CD4-positive, alpha-beta T cell treated with Interleukin-21 for 1 hour (primary cell): Measurements from ENCODE around the gene SHLD1.
"Not testable (repeated sequence)": the region's sequence is repeated elsewhere in the genome, so short reads cannot be mapped to it uniquely, and the experiment has no call there.

Experiments
- DNase-seq: peaks from one replicate; pipeline ENCODE4 v3.0.0-alpha.2; 2020

Gene SHLD1

DNA sequence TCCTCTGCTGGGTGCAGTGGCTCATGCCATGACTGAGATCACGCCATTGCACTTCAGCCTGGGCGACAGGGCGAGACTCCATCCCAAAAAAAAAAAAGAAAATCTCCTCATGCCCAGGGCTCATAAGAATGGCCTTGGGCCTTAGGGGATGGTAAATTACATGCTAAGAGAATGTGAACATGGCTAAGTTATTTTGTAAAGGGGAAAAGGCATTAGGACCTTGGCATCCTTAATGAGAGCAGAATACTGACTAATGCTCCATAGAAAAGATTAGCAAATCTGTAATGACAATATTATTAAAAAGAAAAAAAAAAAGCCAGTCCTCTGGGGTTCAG is 12.6 kb upstream of the SHLD1 start:
- no peak for DNase-seq

DNA sequence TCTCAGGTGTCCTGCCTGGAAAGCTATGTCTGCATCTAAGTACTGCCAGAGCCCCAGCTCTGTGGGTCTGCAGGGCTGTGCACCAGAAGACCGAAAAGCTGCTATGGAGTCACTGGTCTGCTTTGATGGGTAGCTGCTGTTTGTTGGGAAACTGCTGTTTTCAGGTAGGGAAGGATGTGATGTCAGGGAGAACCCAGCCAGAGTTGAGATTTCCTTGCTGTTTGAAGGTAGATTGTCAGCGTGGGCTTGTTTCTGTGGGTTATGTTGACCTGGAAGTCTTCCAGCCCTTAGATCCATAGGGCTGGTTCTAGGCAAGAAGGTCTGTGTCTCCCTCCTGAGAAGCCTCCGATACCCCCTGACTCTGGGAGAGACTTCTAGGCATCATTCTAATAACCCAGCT is 12.2 kb upstream of the SHLD1 start:
- DNase-seq, result no peak

DNA sequence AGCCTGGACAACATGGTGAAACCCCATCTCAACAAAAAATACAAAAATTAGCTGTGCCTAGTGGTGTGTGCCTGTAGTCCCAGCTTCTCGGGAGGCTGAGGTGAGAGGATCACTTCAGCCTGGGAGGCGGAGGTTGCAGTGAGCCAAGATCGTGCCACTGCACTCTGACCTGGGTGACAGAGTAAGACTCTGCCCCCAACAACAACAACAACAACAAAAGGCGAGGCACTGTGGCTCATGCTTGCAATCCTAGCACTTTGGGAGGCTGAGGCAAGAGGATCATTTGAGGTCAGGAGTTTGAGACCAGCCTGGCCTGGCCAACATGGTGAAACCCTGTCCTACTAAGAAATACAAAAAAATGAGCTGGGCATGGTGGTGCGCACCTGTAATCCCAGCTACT is 9.6 kb upstream of the SHLD1 start:
- DNase-seq, result not testable (repeated sequence)

DNA sequence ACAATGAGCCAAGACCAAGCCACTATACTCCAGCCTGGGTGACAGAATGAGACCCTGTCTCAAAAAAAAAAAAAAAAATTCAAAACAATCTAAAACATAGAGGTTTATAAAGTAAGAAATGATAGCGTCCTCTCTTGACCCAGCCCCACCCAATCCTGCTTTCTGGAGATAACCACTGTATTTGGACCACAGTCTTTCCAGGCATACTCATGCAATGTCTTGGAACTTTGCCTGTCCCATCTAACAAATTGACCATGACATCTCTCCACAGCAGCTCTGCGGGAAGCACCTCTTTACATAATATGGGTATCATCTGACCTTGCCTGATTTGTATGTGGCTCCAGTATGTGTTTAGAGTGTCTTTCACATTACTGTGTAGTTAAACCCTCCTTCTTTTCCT is 9.1 kb upstream of the SHLD1 start:
- DNase-seq, result no peak

GRCh38 chr20:5742041-5742440 is 8.2 kb upstream of the SHLD1 start:
- no peak for DNase-seq

GRCh38 chr20:5745416-5746030 is 4.7 kb upstream of the SHLD1 start:
- DNase-seq, result no peak

- DNase-seq, result no peak
These were observed 4.1 kb upstream of the SHLD1 start for GRCh38 chr20:5746064-5746463.

DNA sequence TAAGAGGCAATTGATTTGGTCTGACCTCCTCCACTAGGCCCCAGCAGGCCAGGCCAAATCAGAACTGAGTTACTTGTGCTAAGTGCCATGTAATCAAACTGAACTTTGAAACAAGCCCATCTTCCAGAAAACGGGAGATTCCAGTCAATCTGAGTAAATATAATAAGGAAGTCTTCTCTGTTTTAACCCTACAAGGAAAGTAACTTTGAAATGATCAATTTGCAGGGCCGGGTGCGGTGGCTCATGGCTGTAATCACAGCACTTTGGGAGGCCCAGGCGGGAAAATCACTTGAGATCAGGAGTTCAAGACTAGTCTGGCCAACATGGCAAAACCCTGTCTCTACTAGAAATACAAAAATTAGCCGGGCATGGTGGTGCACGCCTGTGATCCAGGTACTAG is 2.0 kb upstream of the SHLD1 start:
- DNase-seq, result no peak

- not testable (repeated sequence) for DNase-seq
These were observed 669 bp upstream of the SHLD1 start for GRCh38 chr20:5749512-5749951.

- DNase-seq, result no peak
These were observed 1.7 kb downstream of the SHLD1 start for GRCh38 chr20:5751856-5752255.

DNA sequence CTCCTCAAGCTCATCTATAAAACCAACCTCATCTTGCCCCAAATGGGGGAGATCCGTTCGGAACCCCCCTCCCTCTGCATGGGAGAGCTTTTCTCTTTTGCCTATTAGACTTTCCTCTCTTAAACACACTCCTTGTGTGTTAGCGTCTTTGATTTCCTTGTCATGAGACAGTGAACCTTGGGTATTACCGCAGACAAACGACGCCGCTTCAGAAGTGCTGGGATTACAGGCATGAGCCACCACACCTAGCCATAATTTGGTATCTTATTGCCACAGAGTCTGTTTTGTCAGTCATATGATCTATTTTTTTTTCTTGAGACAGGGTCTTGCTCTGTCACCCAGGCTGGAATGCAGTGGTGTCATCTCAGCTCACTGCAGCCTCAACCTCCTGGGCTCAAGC is 3.6 kb downstream of the SHLD1 start:
- no peak for DNase-seq

- no peak for DNase-seq
These were observed 7.7 kb downstream of the SHLD1 start for GRCh38 chr20:5757949-5758348.

- DNase-seq, result no peak
These were observed 16.0 kb downstream of the SHLD1 start for GRCh38 chr20:5766085-5766764.

DNA sequence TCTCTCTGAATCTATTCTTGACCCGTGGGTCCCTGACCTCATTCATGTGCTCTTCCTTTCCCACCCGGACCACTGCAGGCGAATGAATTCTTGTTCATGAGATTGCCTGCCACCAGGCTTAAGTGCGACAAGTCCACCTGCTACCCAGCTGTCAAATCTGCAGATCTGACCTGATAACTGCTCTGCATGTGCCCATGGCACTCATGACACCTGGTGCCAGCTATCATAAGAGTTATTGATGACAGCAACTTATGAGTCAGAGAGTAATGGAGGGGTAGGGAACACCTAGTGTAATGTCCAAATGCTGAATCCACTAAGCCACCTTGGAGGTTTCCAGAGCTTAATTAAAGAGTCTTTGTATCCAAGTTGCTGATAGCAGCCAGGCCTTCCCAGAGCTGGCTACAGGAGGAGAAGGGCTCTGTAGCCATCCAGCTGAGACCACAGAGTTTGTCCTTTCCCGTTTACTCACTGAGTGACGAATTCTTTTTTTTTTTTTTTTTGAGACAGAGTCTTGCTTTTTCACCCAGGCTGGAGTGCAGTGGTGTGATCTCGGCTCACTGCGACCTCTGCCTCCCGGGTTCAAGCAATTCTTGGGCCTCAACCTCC is 17.4 kb downstream of the SHLD1 start:
- DNase-seq, result no peak

DNA sequence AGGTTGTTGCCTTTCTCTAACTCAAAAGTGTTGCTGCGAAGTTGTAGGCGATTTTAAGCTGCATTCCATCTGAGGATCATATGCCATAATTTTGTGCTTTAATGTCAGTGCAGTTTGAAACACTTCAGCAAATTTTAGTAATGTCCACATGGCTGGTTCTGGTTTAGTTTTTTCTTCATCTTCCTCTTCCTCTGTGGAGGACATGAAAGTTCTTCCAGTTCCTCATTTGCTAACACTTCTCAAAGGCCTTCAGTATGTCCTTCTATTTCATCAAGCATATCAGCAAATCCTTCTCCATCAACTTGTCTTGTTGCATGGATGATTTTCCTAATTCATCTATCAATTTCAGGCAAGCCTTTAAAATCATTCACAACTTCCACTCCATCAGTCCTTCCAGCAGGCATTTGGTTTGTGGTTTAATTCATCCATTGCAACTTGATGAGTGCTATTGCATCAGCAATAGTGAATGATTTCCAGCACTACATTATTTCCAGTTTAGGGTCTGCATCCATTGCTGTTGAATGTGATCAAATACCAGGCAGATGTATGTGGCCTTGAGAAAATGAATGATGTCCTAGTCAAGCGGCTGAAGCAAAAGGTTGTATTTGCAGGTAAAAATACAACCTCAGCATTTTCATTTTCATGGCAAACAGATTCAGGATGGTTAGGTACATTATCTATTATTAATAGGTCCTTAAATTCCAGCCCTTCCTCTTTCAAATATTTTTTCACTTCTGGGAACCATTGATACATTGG is 20.2 kb downstream of the SHLD1 start:
- no peak for DNase-seq

DNA sequence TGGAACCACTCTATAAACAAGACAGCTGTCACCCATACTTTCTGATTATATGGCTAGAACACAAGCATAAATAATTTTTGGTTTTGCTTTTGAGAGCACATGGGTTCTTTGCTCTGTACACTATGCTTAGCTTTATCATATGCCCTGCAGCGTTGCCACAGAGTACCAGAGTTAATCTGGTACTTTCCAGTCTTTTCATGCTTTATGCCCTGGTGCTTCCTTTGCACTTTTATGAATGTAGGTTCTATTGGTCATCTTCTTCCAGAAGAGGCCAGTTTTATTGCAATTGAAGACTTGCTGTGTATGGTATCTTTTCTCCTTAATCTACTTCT is 20.8 kb downstream of the SHLD1 start:
- no peak for DNase-seq

DNA sequence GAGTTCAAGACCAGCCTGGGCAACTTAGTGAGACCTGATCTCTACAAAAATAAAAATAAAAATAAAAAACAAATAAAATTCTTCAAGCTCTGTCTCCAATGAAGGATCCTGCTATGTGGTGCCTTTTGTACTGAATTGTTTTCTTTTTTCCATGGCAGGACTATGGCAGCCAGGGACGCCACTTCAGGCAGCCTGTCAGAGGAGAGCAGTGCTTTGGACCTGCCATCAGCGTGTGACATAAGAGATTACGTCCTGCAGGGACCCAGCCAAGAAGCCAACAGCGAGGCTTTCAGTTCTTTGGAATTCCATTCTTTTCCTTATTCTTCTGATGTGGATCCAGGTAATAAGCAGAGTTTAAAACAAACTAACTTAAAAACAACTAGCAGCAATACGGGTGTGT is 22.5 kb downstream of the SHLD1 start:
- DNase-seq, result no peak

DNA sequence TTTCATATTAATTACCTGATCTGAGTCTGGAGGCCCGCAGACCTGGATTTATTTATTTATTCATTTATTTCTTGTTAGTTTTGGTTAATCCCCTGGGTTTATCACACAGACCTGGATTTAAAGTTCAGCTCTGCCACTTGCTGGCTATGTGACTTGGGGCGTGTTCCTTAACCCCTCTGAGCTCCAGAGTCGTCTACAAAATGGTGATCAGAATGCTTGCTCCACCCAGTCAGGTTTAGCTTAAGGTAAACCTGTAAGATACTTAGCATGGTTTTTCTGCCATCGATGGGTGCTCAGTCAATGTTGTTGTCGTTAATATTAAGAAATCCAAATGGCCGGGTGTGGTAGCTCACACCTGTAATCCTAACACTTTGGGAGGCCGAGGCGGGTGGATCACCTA is 23.4 kb downstream of the SHLD1 start:
- DNase-seq, result no peak

- no peak for DNase-seq
These were observed 25.9 kb downstream of the SHLD1 start for GRCh38 chr20:5776077-5776476.

DNA sequence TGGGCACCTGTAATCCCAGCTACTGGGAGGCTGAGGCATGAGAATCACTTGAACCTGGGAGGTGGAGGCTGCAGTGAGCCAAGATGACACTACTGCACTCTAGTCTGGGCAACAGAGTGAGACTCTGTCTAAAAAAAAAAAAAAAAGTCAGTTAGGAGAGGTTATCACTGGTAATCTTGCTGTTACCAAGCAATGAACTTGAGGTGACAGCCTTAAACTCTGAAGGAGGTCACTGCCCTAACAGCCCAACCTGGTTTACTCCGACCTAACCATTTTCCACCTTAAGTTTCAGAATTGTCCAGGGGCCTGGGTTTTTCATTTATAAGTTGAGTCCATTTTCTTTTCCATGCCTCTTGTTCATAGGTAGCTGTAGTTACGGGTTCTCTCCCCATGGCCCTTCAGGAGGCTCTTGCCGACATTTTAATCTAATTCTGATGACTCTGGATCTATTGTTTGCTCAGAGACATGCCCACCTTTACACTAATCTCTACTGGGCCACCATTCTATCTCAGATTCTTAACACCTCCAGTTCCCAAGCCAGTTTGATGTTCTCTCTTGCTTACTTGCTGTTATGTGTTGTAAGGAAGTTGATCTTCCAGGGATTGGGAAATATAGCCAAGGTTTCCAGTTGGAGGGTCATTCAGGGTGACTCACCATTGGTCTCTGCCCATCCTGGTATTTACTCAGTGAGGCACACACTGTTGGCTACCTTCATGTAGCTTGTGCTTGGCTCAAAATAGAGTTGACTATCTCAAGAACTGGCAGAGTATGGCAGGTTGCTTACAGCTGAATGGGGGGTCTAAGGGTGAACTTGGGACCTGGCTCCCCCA is 29.1 kb downstream of the SHLD1 start:
- DNase-seq, result no peak

- DNase-seq, result no peak
These were observed 30.6 kb downstream of the SHLD1 start for GRCh38 chr20:5780846-5781217.

DNA sequence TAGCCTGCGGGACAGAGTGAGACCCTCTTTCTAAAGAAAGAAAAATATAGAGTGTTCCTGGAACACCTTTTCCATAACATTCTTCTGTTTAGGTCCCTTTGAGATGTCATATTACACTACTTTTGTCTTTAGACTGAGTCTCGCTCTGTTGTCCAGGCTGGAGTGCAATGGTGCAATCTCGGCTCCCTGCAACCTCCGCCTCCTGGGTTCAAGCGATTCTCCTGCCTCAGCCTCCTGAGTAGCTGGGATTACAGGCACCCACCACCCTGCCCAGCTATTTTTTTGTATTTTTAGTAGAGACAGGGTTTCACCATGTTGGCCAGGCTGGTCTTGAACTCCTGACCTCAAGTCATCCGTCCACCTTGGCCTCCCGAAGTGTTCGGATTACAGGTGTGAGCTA is 31.2 kb downstream of the SHLD1 start:
- not testable (repeated sequence) for DNase-seq
